ENCODE results near the gene MN1.

- TF ChIP-seq ELK1 (IDR thresholded peaks at IDR 0.05; ENCODE audit: borderline replicate concordance, low read depth, low read length) (no peak), CTCF (conservative IDR thresholded peaks at IDR 0.05; ENCODE audit: low read depth, low read length) (no peak), POLR2A (IDR thresholded peaks at IDR 0.05; ENCODE audit: low read depth, low read length) (no peak), BHLHE40 (IDR thresholded peaks at IDR 0.05; ENCODE audit: low read depth, low read length) (no peak), MXI1 (IDR thresholded peaks at IDR 0.05; ENCODE audit: borderline replicate concordance, low read depth, low read length) (no peak), RFX5 (IDR thresholded peaks at IDR 0.05; ENCODE audit: low read depth, low read length) (no peak), NFE2L2 (IDR thresholded peaks at IDR 0.05; ENCODE audit: low read depth, low read length) (no peak)
Observed at GRCh38 chr22:27752771-27753170, 48.8 kb downstream of the MN1 start.
